CD4-positive, alpha-beta T cell (primary cell): ENCODE data around the gene ADGRG3. TPM values are rescaled to one million over a fixed set of nuclear protein-coding genes. Genes with fewer than 3 reads are reported as not detected.
"Not testable (repeated sequence)": the region's sequence is repeated elsewhere in the genome, so short reads cannot be mapped to it uniquely, and the experiment has no call there.

Experiments
- ATAC-seq: fragments of 200-7000 bp; cut with Tn5 transposase; one replicate; pipeline ENCODE4 v1.10.0; 2022; ENCODE audit warnings: mild to moderate bottlenecking; ENCODE audit not compliant: poor library complexity
- CTCF ChIA-PET: fragments of 350-600 bp; sonication (Branson Sonifier 250); formaldehyde crosslinking; loops from one replicate; lab custom pipeline; 2021; ENCODE audit warnings: antibody characterized with exemption, inconsistent platforms; lab: Charles Lee
- POLR2A ChIA-PET: fragments of 350-600 bp; sonication (Branson Sonifier 250); formaldehyde crosslinking; loops from one replicate; lab custom pipeline; 2021; ENCODE audit warnings: antibody characterized with exemption, inconsistent platforms; lab: Charles Lee
- DNase-seq, 14 experiments: peaks; one replicate each; pipeline ENCODE4 v3.0.0-alpha.2; 2013 to 2020; ENCODE audit warnings: mixed read lengths in 2 of 14
- H3K27ac ChIP-seq, 2 donors: one replicate each; pipeline versions ENCODE4 v1.5.1 to v1.7.0; 2013; ENCODE audit warnings: low read length in 2 of 2, low read depth in 1 of 2, mild to moderate bottlenecking in 1 of 2
- H3K27me3 ChIP-seq, 2 experiments: 1 replicate in 1 of 2; 2 replicates in 1 of 2; pipeline versions ENCODE4 v1.6.1 to v1.7.0; 2013; ENCODE audit warnings: low read length in 2 of 2, control low read depth in 1 of 2, mild to moderate bottlenecking in 1 of 2, moderate library complexity in 1 of 2; ENCODE audit not compliant: insufficient read depth in 2 of 2, control insufficient read depth in 1 of 2
- H3K36me3 ChIP-seq: one replicate; pipeline ENCODE4 v1.6.1; 2013; ENCODE audit warnings: low read length, control low read depth; ENCODE audit not compliant: insufficient read depth
- H3K4me1 ChIP-seq: one replicate; pipeline ENCODE4 v1.6.1; 2013; ENCODE audit warnings: low read length, control low read depth; ENCODE audit not compliant: insufficient read depth
- H3K4me3 ChIP-seq: one replicate; pipeline ENCODE4 v1.5.1; 2013; ENCODE audit warnings: mild to moderate bottlenecking, low read length, moderate library complexity
- H3K9me3 ChIP-seq, 2 experiments: 1 replicate in 1 of 2; 2 replicates in 1 of 2; pipeline versions ENCODE4 v1.6.1 to v1.7.0; 2013; ENCODE audit warnings: low read length in 2 of 2, mild to moderate bottlenecking in 2 of 2, control low read depth in 1 of 2, moderate library complexity in 1 of 2; ENCODE audit not compliant: control insufficient read depth in 1 of 2, insufficient read depth in 1 of 2
- H3K27ac Mint-ChIP-seq: one replicate; pipeline ENCODE4 v1.8.0; 2020; ENCODE audit warnings: mixed read lengths
- H3K27me3 Mint-ChIP-seq: one replicate; pipeline ENCODE4 v1.8.0; 2021; ENCODE audit warnings: mixed read lengths
- H3K36me3 Mint-ChIP-seq: one replicate; pipeline ENCODE4 v1.8.0; 2021; ENCODE audit warnings: low read depth, mixed read lengths
- H3K4me1 Mint-ChIP-seq: one replicate; pipeline ENCODE4 v1.8.0; 2021; ENCODE audit warnings: low read depth, mixed read lengths
- H3K4me3 Mint-ChIP-seq: one replicate; pipeline ENCODE4 v1.8.0; 2020; ENCODE audit warnings: mild to moderate bottlenecking, mixed read lengths
- H3K9me3 Mint-ChIP-seq: one replicate; pipeline ENCODE4 v1.8.0; 2020; ENCODE audit warnings: mixed read lengths
- intact Hi-C, 2 experiments: fragments of 100-400 bp; cut with DNase I in 1 of 2; cut with micrococcal nuclease in 1 of 2; formaldehyde crosslinking; loops; one replicate each; pipeline versions ENCODE4 v1.15.1 to v1.9.0; 2023 to 2025; cut with DNase I, micrococcal nuclease
- total RNA-seq, 174 experiments: library from RNA in 2 of 174; stranded (reverse) in 2 of 174; gene quantifications; one replicate each; pipeline ENCODE4 v1.2.3 and lab custom pipeline; 2021 to 2026
- TF ChIP-seq, protein P1 (sequence below): fragments of 200-600 bp; IDR thresholded peaks from one replicate; pipeline ENCODE4 v1.8.0; 2022; ENCODE audit warnings: antibody characterized with exemption, mild to moderate bottlenecking

ADGRG3 gene
- total RNA-seq, 2 experiments from 2014 or later: 0.28 TPM; not detected in 1

DNA sequence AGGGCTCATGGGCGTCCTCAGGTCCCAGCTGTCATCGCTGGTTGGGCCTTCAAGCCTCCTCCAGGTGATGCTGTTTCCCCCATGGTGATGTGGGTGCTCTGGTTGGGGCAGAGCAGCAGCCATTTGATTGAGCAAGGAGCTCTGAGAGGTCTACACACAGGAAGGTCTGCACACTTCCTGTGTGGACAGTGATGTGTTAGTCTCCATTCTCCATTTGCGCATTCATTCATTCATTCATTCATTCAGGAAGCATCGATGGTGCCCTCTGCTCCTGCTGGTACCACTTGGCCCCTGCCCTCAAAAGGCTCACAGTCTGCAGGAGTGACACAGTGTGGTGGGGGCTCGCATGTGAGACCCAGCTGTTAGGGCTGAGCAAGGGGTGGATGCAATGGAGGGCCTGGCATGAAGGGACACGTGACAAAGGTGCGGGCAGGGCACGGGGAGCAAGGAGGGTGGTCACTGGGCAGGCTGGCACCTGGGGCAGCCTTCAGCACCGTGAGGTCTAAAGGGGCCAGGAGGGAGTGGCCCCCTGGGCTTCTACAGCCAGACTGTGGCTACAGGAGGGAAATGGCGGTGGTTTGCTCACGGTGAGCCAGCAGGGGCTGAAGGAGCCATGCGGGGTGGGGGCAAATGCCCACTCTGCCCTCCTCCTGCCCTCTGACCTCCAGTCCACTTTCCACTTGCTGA is 1.5 kb downstream of the ADGRG3 start:
- no peak overlapping the region for H3K27ac Mint-ChIP-seq
- ATAC-seq: no peak

DNA sequence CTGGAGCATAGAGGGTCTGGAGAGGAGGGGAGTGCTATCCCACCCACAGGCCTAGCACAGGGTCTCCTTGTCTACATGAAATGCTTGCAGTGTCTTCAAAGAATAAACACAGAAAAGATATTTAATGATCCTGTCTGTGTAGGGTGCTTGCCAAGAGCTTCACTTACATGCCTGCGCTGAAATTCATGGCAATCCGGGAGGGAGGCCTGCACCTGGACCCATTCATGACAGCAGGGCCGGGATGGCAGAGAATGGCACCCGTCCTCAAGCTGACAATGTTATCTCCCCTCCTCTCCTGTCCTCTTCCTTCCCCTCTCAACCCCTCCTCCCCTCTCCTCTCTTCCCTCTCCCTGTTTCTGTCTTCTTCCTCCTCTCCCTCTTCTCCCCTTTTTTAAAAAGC is 2.1 kb downstream of the ADGRG3 start:
- H3K27ac ChIP-seq: no peak overlapping the region
- H3K9me3 ChIP-seq: no peaks in the 10 kb centered on the region
- H3K27me3 ChIP-seq: peaks cover 0 to 3% of the 10 kb centered on the region in 2 experiments
- TF ChIP-seq, protein P1, sequence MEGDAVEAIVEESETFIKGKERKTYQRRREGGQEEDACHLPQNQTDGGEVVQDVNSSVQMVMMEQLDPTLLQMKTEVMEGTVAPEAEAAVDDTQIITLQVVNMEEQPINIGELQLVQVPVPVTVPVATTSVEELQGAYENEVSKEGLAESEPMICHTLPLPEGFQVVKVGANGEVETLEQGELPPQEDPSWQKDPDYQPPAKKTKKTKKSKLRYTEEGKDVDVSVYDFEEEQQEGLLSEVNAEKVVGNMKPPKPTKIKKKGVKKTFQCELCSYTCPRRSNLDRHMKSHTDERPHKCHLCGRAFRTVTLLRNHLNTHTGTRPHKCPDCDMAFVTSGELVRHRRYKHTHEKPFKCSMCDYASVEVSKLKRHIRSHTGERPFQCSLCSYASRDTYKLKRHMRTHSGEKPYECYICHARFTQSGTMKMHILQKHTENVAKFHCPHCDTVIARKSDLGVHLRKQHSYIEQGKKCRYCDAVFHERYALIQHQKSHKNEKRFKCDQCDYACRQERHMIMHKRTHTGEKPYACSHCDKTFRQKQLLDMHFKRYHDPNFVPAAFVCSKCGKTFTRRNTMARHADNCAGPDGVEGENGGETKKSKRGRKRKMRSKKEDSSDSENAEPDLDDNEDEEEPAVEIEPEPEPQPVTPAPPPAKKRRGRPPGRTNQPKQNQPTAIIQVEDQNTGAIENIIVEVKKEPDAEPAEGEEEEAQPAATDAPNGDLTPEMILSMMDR: no peak
- H3K36me3 ChIP-seq: no peaks in the 10 kb centered on the region
- peaks cover 7% of the 10 kb centered on the region for H3K4me1 ChIP-seq
- no peak for ATAC-seq
- H3K27ac Mint-ChIP-seq: no peak overlapping the region
- H3K4me1 Mint-ChIP-seq: no peaks in the 10 kb centered on the region
- no peaks in the 10 kb centered on the region for H3K9me3 Mint-ChIP-seq
- ChIA-PET CTCF (no interaction called here), POLR2A (no interaction called here)
- H3K27me3 Mint-ChIP-seq: no peaks in the 10 kb centered on the region
- H3K4me3 Mint-ChIP-seq: no peak overlapping the region
- intact Hi-C loops: no loop called here
- no peak overlapping the region for H3K4me3 ChIP-seq
- no peaks in the 10 kb centered on the region for H3K36me3 Mint-ChIP-seq
- no peak for DNase-seq

More for the DNA sequence above, 1.5 kb downstream of the ADGRG3 start:
- Mint-ChIP-seq H3K27me3 (no peaks in the 10 kb centered on the region), H3K9me3 (no peaks in the 10 kb centered on the region), H3K4me3 (no peak overlapping the region), H3K36me3 (no peaks in the 10 kb centered on the region), H3K4me1 (no peaks in the 10 kb centered on the region)
- no peak overlapping the region for H3K27ac ChIP-seq
- H3K4me1 ChIP-seq: peaks cover 7% of the 10 kb centered on the region
- TF ChIP-seq, protein P1: no peak
- POLR2A ChIA-PET: no interaction called here
- CTCF ChIA-PET: no interaction called here
- no peaks in the 10 kb centered on the region for H3K9me3 ChIP-seq
- no peak for DNase-seq
- intact Hi-C loops: no loop called here
- H3K27me3 ChIP-seq: peaks cover 0 to 3% of the 10 kb centered on the region in 2 experiments
- H3K36me3 ChIP-seq: no peaks in the 10 kb centered on the region
- no peak overlapping the region for H3K4me3 ChIP-seq

DNA sequence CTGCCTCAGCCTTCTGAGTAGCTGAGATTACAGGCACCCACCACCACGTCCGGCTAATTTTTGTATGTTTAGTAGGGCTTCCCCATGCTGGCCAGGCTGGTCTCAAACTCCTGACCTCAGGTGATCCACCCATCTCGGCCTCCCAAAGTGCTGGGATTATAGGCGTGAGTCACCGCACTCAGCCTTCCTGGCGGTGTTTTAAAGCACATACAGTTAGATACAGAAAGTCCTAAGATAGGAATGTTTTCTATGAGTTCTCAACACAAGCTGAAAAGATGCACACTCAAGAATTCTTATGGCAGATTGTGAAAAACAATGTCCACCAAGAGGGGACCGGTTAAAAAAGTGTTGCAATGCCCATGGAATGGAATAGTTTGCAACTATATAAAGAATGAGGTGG is 3.3 kb downstream of the ADGRG3 start:
- H3K27ac Mint-ChIP-seq, POLR2A ChIA-PET, H3K36me3 ChIP-seq, DNase-seq, intact Hi-C loops, H3K4me1 ChIP-seq, H3K9me3 Mint-ChIP-seq, H3K27ac ChIP-seq, ATAC-seq, H3K27me3 ChIP-seq, H3K27me3 Mint-ChIP-seq, H3K4me3 Mint-ChIP-seq, H3K9me3 ChIP-seq, CTCF ChIA-PET, H3K36me3 Mint-ChIP-seq, H3K4me3 ChIP-seq, H3K4me1 Mint-ChIP-seq: not testable (repeated sequence)

DNA sequence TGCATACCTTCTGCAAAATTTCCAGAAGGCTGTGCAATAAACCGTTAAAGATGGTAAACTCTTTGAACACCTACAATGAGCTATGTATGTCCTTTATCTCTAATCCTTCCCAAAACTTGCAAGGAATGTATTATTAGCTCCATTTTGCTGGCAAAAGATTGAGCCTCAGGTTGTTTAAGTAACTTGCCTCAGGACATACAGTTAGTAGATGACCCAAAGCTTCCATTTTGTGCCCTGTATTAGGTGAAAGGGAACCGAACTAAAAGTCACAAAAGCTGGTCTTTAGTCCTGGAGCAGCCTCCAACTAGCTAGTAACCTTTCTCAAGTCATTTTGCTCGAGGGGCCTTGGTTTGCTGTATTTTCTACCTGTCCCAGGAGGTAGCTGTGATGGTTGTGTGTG is 4.3 kb downstream of the ADGRG3 start:
- Histone ChIP-seq H3K4me1 (peaks cover 7% of the 10 kb centered on the region), H3K27ac (no peak overlapping the region), H3K27me3 (peaks cover 0 to 3% of the 10 kb centered on the region in 2 experiments), H3K9me3 (no peaks in the 10 kb centered on the region), H3K4me3 (no peak overlapping the region), H3K36me3 (no peaks in the 10 kb centered on the region)
- POLR2A ChIA-PET: no interaction called here
- Mint-ChIP-seq H3K36me3 (no peaks in the 10 kb centered on the region), H3K4me1 (no peaks in the 10 kb centered on the region), H3K9me3 (no peaks in the 10 kb centered on the region), H3K4me3 (no peak overlapping the region), H3K27ac (no peak overlapping the region), H3K27me3 (no peaks in the 10 kb centered on the region)
- CTCF ChIA-PET: no interaction called here
- DNase-seq (no peak), ATAC-seq (no peak)
- TF ChIP-seq, protein P1: no peak
- intact Hi-C loops: no loop called here
